Upper lobe of left lung (tissue), 6 donors: Measurements from ENCODE around the gene C10orf105. TPM values are rescaled to one million over a fixed set of nuclear protein-coding genes. Genes with fewer than 3 reads are reported as not detected.

Source experiments
- ATAC-seq, 2 donors: fragments of 200-7000 bp; cut with Tn5 transposase; one replicate each; pipeline ENCODE4 v1.9.1; 2022; ENCODE audit warnings: mild to moderate bottlenecking in 2 of 2, moderate library complexity in 2 of 2; ENCODE audit not compliant: low FRiP score in 2 of 2
- DNase-seq, 2 donors: peaks; one replicate each; pipeline ENCODE4 v3.0.0-alpha.2; 2019 to 2020
- H3K27ac ChIP-seq, 4 donors: fragments of 200-600 bp; sonication (generic); one replicate each; pipeline ENCODE4 v1.5.1; 2016 to 2019
- H3K27me3 ChIP-seq, 4 donors: fragments of 200-600 bp; sonication (generic); one replicate each; pipeline ENCODE4 v1.5.1; 2017 to 2019
- H3K36me3 ChIP-seq, 4 donors: fragments of 200-600 bp; sonication (generic); one replicate each; pipeline ENCODE4 v1.5.1; 2016 to 2019
- H3K4me1 ChIP-seq, 4 donors: fragments of 200-600 bp; sonication (generic); one replicate each; pipeline ENCODE4 v1.5.1; 2018 to 2019
- H3K4me3 ChIP-seq, 4 donors: fragments of 200-600 bp; sonication (generic); one replicate each; pipeline ENCODE4 v1.5.1; 2017 to 2019; ENCODE audit warnings: mild to moderate bottlenecking in 2 of 4, moderate library complexity in 1 of 4
- H3K9me3 ChIP-seq, 4 donors: fragments of 200-600 bp; sonication (generic); one replicate each; pipeline ENCODE4 v1.5.1; 2018 to 2019
- CTCF ChIP-seq, 6 experiments: fragments of 450-650 bp in 4 of 6; fragments of 200-600 bp in 2 of 6; sonication (generic) in 2 of 6; IDR thresholded peaks; one replicate each; pipeline ENCODE4 v1.5.1; 2016 to 2019; ENCODE audit warnings: antibody characterized with exemption in 6 of 6
- EP300 ChIP-seq, 4 donors: sonication (generic); formaldehyde crosslinking; IDR thresholded peaks; one replicate each; pipeline ENCODE4 v1.5.1; 2017; ENCODE audit warnings: antibody characterized with exemption in 4 of 4, control low read depth in 2 of 4
- POLR2A ChIP-seq, 4 donors: fragments of 450-650 bp; IDR thresholded peaks; one replicate each; pipeline ENCODE4 v1.5.1; 2016 to 2017; ENCODE audit warnings: antibody characterized with exemption in 4 of 4, mild to moderate bottlenecking in 2 of 4
- POLR2AphosphoS5 ChIP-seq, 2 donors: sonication (generic); formaldehyde crosslinking; IDR thresholded peaks; one replicate each; pipeline ENCODE4 v1.5.1; 2017; ENCODE audit warnings: antibody characterized with exemption in 2 of 2
- WGBS, 2 donors: methylation state at CpG; one replicate each; pipeline ENCODE4 v1.1.5; 2017 to 2018; 5-methylcytosine and 5-hydroxymethylcytosine counted together
- total RNA-seq, 6 donors: library from RNA; depleted of rRNA in 4 of 6; stranded (reverse); fragments of >200 nt in 4 of 6; gene quantifications; one replicate each; pipeline versions ENCODE4 v1.1.0 to v1.2.1, GENCODE V29; 2016 to 2021
- donor health status: DM: no; HTN: no; CAD: no; lungs with moderate emphysema.
- donor health status: DM: no; HTN: yes; CAD: no; lungs with severe emphysema.

The C10orf105 gene
- total RNA-seq, 6 donors from 2014 or later: 0.15 to 1.0 (median 0.44) TPM; not detected in 1

- DNase-seq: peak in 1 of 2 donors; percentile 40
- peak; percentile 6 to 42 for ATAC-seq
- no peaks in the 10 kb centered on the region for H3K9me3 ChIP-seq
- H3K27me3 ChIP-seq: no peaks in the 10 kb centered on the region
- H3K27ac ChIP-seq: peak overlapping the region; percentile 69 to 83 (median 75)
- H3K36me3 ChIP-seq: no peaks in the 10 kb centered on the region
- H3K4me1 ChIP-seq: peaks cover 33 to 49% (median 40%) of the 10 kb centered on the region in 4 donors
- TF ChIP-seq POLR2AphosphoS5 (IDR thresholded peaks at IDR 0.05) (no peak), EP300 (IDR thresholded peaks at IDR 0.05) (no peak), CTCF (IDR thresholded peaks at IDR 0.05) (no peak), POLR2A (IDR thresholded peaks at IDR 0.05) (no peak)
- no peak overlapping the region for H3K4me3 ChIP-seq
- WGBS, 2 donors: 73 to 79% methylated on average over 2 to 14 of the region's 14 CpGs
Observed at GRCh38 chr10:71695502-71696476, 23.8 kb downstream of the C10orf105 start.

GRCh38 chr10:71694567-71694968 is 25.0 kb downstream of the C10orf105 start:
- WGBS, 2 donors: 32 to 35% methylated on average over 10 of the region's 10 CpGs
- Histone ChIP-seq H3K27me3 (no peaks in the 10 kb centered on the region), H3K9me3 (no peaks in the 10 kb centered on the region), H3K4me1 (peaks cover 33 to 45% (median 40%) of the 10 kb centered on the region in 4 donors), H3K4me3 (peak overlapping the region in 1 of 4 donors; percentile 7), H3K36me3 (no peaks in the 10 kb centered on the region), H3K27ac (peak overlapping the region; percentile 69 to 83 (median 75))
- ATAC-seq (peak; percentile 73 to 83), DNase-seq (peak in 1 of 2 donors; percentile 78)
- TF ChIP-seq EP300 (IDR thresholded peaks at IDR 0.05): no peak
- peak in 1 of 2 donors; percentile 28 for TF ChIP-seq POLR2AphosphoS5 (IDR thresholded peaks at IDR 0.05)
- peak in 1 of 4 donors; percentile 21 for TF ChIP-seq POLR2A (IDR thresholded peaks at IDR 0.05)
- no peak for TF ChIP-seq CTCF (IDR thresholded peaks at IDR 0.05)

DNA sequence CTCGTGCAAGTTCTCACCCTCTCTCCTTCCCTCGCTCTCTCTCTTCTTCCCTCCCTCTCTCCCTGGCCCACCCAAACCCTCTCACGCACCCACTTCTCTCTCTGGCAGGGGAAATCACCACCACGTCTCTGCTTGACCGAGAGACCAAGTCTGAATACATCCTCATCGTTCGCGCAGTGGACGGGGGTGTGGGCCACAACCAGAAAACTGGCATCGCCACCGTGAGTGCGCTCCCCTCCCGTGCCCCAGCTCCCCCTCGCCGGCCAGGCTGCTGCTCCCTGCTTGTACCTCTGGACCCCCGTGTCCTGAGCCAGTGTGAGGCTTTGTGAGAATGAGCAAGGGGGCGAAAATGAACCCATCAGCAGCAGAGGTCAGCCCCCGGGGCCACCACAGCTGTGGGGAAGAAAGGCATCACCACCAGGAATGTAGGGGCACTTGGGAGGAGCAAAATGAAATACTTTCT is 25.5 kb downstream of the C10orf105 start:
- Histone ChIP-seq H3K36me3 (no peaks in the 10 kb centered on the region), H3K27me3 (no peaks in the 10 kb centered on the region), H3K4me1 (peaks cover 33 to 45% (median 40%) of the 10 kb centered on the region in 4 donors), H3K4me3 (peak overlapping the region in 1 of 4 donors; percentile 7), H3K9me3 (no peaks in the 10 kb centered on the region), H3K27ac (peak overlapping the region; percentile 69 to 83 (median 75))
- TF ChIP-seq POLR2AphosphoS5 (IDR thresholded peaks at IDR 0.05) (no peak), POLR2A (IDR thresholded peaks at IDR 0.05) (no peak), EP300 (IDR thresholded peaks at IDR 0.05) (no peak), CTCF (IDR thresholded peaks at IDR 0.05) (no peak)
- 60 to 62% methylated on average over 18 of the region's 18 CpGs for WGBS, 2 donors
- no peak for ATAC-seq
- DNase-seq: no peak

GRCh38 chr10:71693377-71693776 is 26.2 kb downstream of the C10orf105 start:
- Histone ChIP-seq H3K9me3 (no peaks in the 10 kb centered on the region), H3K27me3 (no peaks in the 10 kb centered on the region), H3K27ac (peak overlapping the region; percentile 69 to 83 (median 75)), H3K36me3 (no peaks in the 10 kb centered on the region), H3K4me3 (no peak overlapping the region), H3K4me1 (peaks cover 33 to 45% (median 40%) of the 10 kb centered on the region in 4 donors)
- TF ChIP-seq CTCF (IDR thresholded peaks at IDR 0.05) (no peak), POLR2A (IDR thresholded peaks at IDR 0.05) (no peak)
- WGBS, 2 donors: 54 to 61% methylated on average over 5 of the region's 5 CpGs
- ATAC-seq (no peak), DNase-seq (no peak)
